CD4-positive, alpha-beta T cell (primary cell): ENCODE results near the gene TOLLIP. TPM values are rescaled to one million over a fixed set of nuclear protein-coding genes. Genes with fewer than 3 reads are reported as not detected.

Source experiments
- ATAC-seq: fragments of 200-7000 bp; cut with Tn5 transposase; one replicate; pipeline ENCODE4 v1.10.0; 2022; ENCODE audit warnings: mild to moderate bottlenecking; ENCODE audit not compliant: poor library complexity
- CTCF ChIA-PET: fragments of 350-600 bp; sonication (Branson Sonifier 250); formaldehyde crosslinking; loops from one replicate; lab custom pipeline; 2021; ENCODE audit warnings: antibody characterized with exemption, inconsistent platforms; lab: Charles Lee
- POLR2A ChIA-PET: fragments of 350-600 bp; sonication (Branson Sonifier 250); formaldehyde crosslinking; loops from one replicate; lab custom pipeline; 2021; ENCODE audit warnings: antibody characterized with exemption, inconsistent platforms; lab: Charles Lee
- DNase-seq, 14 experiments: peaks; one replicate each; pipeline ENCODE4 v3.0.0-alpha.2; 2013 to 2020; ENCODE audit warnings: mixed read lengths in 2 of 14
- H3K27ac ChIP-seq, 2 donors: one replicate each; pipeline versions ENCODE4 v1.5.1 to v1.7.0; 2013; ENCODE audit warnings: low read length in 2 of 2, low read depth in 1 of 2, mild to moderate bottlenecking in 1 of 2
- H3K27me3 ChIP-seq, 2 experiments: 1 replicate in 1 of 2; 2 replicates in 1 of 2; pipeline versions ENCODE4 v1.6.1 to v1.7.0; 2013; ENCODE audit warnings: low read length in 2 of 2, control low read depth in 1 of 2, mild to moderate bottlenecking in 1 of 2, moderate library complexity in 1 of 2; ENCODE audit not compliant: insufficient read depth in 2 of 2, control insufficient read depth in 1 of 2
- H3K36me3 ChIP-seq: one replicate; pipeline ENCODE4 v1.6.1; 2013; ENCODE audit warnings: low read length, control low read depth; ENCODE audit not compliant: insufficient read depth
- H3K4me1 ChIP-seq: one replicate; pipeline ENCODE4 v1.6.1; 2013; ENCODE audit warnings: low read length, control low read depth; ENCODE audit not compliant: insufficient read depth
- H3K4me3 ChIP-seq: one replicate; pipeline ENCODE4 v1.5.1; 2013; ENCODE audit warnings: mild to moderate bottlenecking, low read length, moderate library complexity
- H3K9me3 ChIP-seq, 2 experiments: 1 replicate in 1 of 2; 2 replicates in 1 of 2; pipeline versions ENCODE4 v1.6.1 to v1.7.0; 2013; ENCODE audit warnings: low read length in 2 of 2, mild to moderate bottlenecking in 2 of 2, control low read depth in 1 of 2, moderate library complexity in 1 of 2; ENCODE audit not compliant: control insufficient read depth in 1 of 2, insufficient read depth in 1 of 2
- H3K27ac Mint-ChIP-seq: one replicate; pipeline ENCODE4 v1.8.0; 2020; ENCODE audit warnings: mixed read lengths
- H3K27me3 Mint-ChIP-seq: one replicate; pipeline ENCODE4 v1.8.0; 2021; ENCODE audit warnings: mixed read lengths
- H3K36me3 Mint-ChIP-seq: one replicate; pipeline ENCODE4 v1.8.0; 2021; ENCODE audit warnings: low read depth, mixed read lengths
- H3K4me1 Mint-ChIP-seq: one replicate; pipeline ENCODE4 v1.8.0; 2021; ENCODE audit warnings: low read depth, mixed read lengths
- H3K4me3 Mint-ChIP-seq: one replicate; pipeline ENCODE4 v1.8.0; 2020; ENCODE audit warnings: mild to moderate bottlenecking, mixed read lengths
- H3K9me3 Mint-ChIP-seq: one replicate; pipeline ENCODE4 v1.8.0; 2020; ENCODE audit warnings: mixed read lengths
- CTCF ChIP-seq: fragments of 200-600 bp; IDR thresholded peaks from one replicate; pipeline ENCODE4 v1.8.0; 2022; ENCODE audit warnings: antibody characterized with exemption, mild to moderate bottlenecking
- intact Hi-C, 2 experiments: fragments of 100-400 bp; cut with DNase I in 1 of 2; cut with micrococcal nuclease in 1 of 2; formaldehyde crosslinking; loops; one replicate each; pipeline versions ENCODE4 v1.15.1 to v1.9.0; 2023 to 2025; cut with DNase I, micrococcal nuclease
- total RNA-seq, 174 experiments: library from RNA in 2 of 174; stranded (reverse) in 2 of 174; gene quantifications; one replicate each; pipeline ENCODE4 v1.2.3 and lab custom pipeline; 2021 to 2026

The TOLLIP gene
- total RNA-seq, 2 experiments from 2014 or later = 38.9 to 41.0 TPM

DNA sequence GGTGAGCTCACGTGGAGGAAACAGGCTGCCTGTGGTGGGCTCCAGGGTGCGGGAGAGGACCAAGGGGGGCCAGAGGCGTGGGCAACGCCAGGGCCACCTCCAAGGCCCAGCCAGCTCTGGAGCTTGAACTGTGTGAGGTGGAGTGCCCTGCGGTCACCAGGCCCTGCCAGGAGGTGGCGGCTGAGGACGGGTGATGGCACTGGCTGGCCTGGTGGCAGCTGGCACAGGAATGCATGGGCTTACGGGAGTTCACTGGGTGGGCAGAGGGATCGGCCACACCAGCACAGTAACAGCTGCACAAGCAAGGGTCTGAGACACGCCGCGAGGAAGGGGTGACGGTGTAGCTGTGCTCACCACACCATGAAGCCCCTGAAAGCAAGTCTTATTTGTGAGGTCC, 15.8 kb downstream of the TOLLIP start:
- Mint-ChIP-seq H3K36me3 (peaks cover 39% of the 10 kb centered on the region), H3K4me3 (no peak overlapping the region), H3K9me3 (no peaks in the 10 kb centered on the region), H3K27me3 (no peaks in the 10 kb centered on the region), H3K27ac (no peak overlapping the region), H3K4me1 (no peaks in the 10 kb centered on the region)
- ChIA-PET CTCF (no interaction called here), POLR2A (interaction anchor here (1.0 kb wide), 1 partner anchor 16 kb away, joined by 3 read pairs; the partner anchor contains the start of gene TOLLIP)
- ATAC-seq (peak; percentile 44), DNase-seq (peak in 1 of 14 experiments; percentile 44)
- TF ChIP-seq CTCF = no peak
- Histone ChIP-seq H3K27me3 (no peaks in the 10 kb centered on the region), H3K36me3 (peaks cover 68% of the 10 kb centered on the region), H3K4me3 (no peak overlapping the region), H3K27ac (no peak overlapping the region), H3K9me3 (no peaks in the 10 kb centered on the region), H3K4me1 (peaks cover 3% of the 10 kb centered on the region)
- intact Hi-C loops = no loop called here

GRCh38 chr11:1292644-1293618, 16.5 kb downstream of the TOLLIP start:
- Mint-ChIP-seq H3K36me3 (peaks cover 45% of the 10 kb centered on the region), H3K4me1 (no peaks in the 10 kb centered on the region), H3K27ac (peak overlapping the region; percentile 56), H3K4me3 (no peak overlapping the region), H3K27me3 (no peaks in the 10 kb centered on the region), H3K9me3 (no peaks in the 10 kb centered on the region)
- intact Hi-C loops = no loop called here
- DNase-seq (peak in 1 of 14 experiments; percentile 21), ATAC-seq (no peak)
- H3K27ac ChIP-seq = no peak overlapping the region
- peaks cover 2% of the 10 kb centered on the region for H3K4me1 ChIP-seq
- ChIA-PET POLR2A (interaction anchor here (1.0 kb wide), 1 partner anchor 17 kb away, joined by 3 read pairs; the partner anchor contains the start of gene TOLLIP), CTCF (no interaction called here)
- H3K36me3 ChIP-seq = peaks cover 68% of the 10 kb centered on the region
- no peak overlapping the region for H3K4me3 ChIP-seq
- no peaks in the 10 kb centered on the region for H3K9me3 ChIP-seq
- no peak for TF ChIP-seq CTCF
- no peaks in the 10 kb centered on the region for H3K27me3 ChIP-seq

GRCh38 chr11:1292018-1292643, 17.3 kb downstream of the TOLLIP start:
- no peaks in the 10 kb centered on the region for H3K9me3 Mint-ChIP-seq
- H3K4me1 Mint-ChIP-seq = no peaks in the 10 kb centered on the region
- H3K27ac Mint-ChIP-seq = peak overlapping the region; percentile 56
- Histone ChIP-seq H3K4me3 (no peak overlapping the region), H3K4me1 (no peaks in the 10 kb centered on the region), H3K27ac (no peak overlapping the region), H3K9me3 (no peaks in the 10 kb centered on the region), H3K27me3 (no peaks in the 10 kb centered on the region), H3K36me3 (peaks cover 62% of the 10 kb centered on the region)
- ATAC-seq (no peak), DNase-seq (no peak)
- H3K27me3 Mint-ChIP-seq = no peaks in the 10 kb centered on the region
- no peak overlapping the region for H3K4me3 Mint-ChIP-seq
- POLR2A ChIA-PET = no interaction called here
- H3K36me3 Mint-ChIP-seq = peaks cover 46% of the 10 kb centered on the region
- CTCF ChIA-PET = no interaction called here
- TF ChIP-seq CTCF = no peak
- intact Hi-C loops = no loop called here
